ENCODE data around the gene SEMA3C.

Gene SEMA3C

DNA sequence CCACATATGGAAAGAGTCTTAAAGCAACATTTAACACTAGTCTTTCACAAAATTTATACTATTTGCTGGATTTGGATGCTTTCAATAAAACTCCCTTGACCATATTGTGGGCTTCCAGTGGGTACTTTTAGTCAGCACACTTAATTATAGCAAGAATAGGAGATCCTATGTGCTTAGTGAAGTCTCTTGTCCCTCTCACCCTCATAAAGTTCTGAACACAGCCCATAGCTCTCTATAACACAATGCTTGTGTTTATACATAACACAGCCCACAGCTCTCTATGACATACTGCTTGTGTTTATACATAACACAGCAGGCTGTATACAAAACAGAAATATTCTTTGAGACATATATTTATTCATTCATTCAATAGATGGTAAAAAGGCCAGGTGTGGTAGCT lies 79.0 kb downstream of the SEMA3C start:
- Histone ChIP-seq H3K4me3 (replicated peaks; ENCODE audit: insufficient read depth, low read length) (no peak overlapping the region), H3K27ac (replicated peaks) (no peak overlapping the region), H3K27me3 (ENCODE audit: insufficient read depth, poor library complexity, severe bottlenecking) (no peaks in the 10 kb centered on the region)
- TF ChIP-seq GABPA (IDR thresholded peaks at IDR 0.05; ENCODE audit: low read depth): no peak
- no peak for TF ChIP-seq POLR2AphosphoS5 (IDR thresholded peaks at IDR 0.05; ENCODE audit: low read depth)
- no peak for TF ChIP-seq SPI1 (IDR thresholded peaks at IDR 0.05; ENCODE audit: borderline replicate concordance, low read depth)
- TF ChIP-seq, protein P1, sequence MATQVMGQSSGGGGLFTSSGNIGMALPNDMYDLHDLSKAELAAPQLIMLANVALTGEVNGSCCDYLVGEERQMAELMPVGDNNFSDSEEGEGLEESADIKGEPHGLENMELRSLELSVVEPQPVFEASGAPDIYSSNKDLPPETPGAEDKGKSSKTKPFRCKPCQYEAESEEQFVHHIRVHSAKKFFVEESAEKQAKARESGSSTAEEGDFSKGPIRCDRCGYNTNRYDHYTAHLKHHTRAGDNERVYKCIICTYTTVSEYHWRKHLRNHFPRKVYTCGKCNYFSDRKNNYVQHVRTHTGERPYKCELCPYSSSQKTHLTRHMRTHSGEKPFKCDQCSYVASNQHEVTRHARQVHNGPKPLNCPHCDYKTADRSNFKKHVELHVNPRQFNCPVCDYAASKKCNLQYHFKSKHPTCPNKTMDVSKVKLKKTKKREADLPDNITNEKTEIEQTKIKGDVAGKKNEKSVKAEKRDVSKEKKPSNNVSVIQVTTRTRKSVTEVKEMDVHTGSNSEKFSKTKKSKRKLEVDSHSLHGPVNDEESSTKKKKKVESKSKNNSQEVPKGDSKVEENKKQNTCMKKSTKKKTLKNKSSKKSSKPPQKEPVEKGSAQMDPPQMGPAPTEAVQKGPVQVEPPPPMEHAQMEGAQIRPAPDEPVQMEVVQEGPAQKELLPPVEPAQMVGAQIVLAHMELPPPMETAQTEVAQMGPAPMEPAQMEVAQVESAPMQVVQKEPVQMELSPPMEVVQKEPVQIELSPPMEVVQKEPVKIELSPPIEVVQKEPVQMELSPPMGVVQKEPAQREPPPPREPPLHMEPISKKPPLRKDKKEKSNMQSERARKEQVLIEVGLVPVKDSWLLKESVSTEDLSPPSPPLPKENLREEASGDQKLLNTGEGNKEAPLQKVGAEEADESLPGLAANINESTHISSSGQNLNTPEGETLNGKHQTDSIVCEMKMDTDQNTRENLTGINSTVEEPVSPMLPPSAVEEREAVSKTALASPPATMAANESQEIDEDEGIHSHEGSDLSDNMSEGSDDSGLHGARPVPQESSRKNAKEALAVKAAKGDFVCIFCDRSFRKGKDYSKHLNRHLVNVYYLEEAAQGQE (IDR thresholded peaks at IDR 0.05; ENCODE audit: insufficient replicate concordance, low read depth): no peak
- TF ChIP-seq, protein P2, sequence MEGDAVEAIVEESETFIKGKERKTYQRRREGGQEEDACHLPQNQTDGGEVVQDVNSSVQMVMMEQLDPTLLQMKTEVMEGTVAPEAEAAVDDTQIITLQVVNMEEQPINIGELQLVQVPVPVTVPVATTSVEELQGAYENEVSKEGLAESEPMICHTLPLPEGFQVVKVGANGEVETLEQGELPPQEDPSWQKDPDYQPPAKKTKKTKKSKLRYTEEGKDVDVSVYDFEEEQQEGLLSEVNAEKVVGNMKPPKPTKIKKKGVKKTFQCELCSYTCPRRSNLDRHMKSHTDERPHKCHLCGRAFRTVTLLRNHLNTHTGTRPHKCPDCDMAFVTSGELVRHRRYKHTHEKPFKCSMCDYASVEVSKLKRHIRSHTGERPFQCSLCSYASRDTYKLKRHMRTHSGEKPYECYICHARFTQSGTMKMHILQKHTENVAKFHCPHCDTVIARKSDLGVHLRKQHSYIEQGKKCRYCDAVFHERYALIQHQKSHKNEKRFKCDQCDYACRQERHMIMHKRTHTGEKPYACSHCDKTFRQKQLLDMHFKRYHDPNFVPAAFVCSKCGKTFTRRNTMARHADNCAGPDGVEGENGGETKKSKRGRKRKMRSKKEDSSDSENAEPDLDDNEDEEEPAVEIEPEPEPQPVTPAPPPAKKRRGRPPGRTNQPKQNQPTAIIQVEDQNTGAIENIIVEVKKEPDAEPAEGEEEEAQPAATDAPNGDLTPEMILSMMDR (IDR thresholded peaks at IDR 0.05; ENCODE audit: insufficient read depth, low read length): no peak
- DNase-seq (ENCODE audit: low read depth in 1 of 2, low spot score in 1 of 2): no peak

DNA sequence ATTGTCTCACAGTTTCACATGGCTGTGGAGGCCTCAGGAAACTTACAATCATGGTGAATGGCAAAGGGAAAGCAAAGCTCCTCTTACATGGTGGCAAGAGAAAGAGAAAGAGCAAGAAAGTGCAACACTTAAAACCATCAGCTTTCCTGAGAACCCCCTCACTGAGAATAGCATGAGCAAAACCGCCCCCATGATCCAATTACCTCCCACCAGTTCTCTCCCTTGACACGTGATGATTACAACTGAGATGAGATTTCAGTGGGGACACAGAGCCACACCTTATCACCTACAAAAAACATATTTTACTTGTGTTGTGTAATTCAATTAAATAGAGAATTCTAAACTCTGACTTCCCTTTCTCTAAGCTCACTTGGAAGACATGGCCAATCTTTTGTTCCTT lies 80.2 kb downstream of the SEMA3C start:
- Histone ChIP-seq H3K4me3 (replicated peaks; ENCODE audit: insufficient read depth, low read length) (no peak overlapping the region), H3K27me3 (ENCODE audit: insufficient read depth, poor library complexity, severe bottlenecking) (no peaks in the 10 kb centered on the region), H3K27ac (replicated peaks) (no peak overlapping the region)
- DNase-seq (ENCODE audit: low read depth in 1 of 2, low spot score in 1 of 2): no peak
- TF ChIP-seq POLR2AphosphoS5 (IDR thresholded peaks at IDR 0.05; ENCODE audit: low read depth): no peak
- TF ChIP-seq, protein P1 (IDR thresholded peaks at IDR 0.05; ENCODE audit: insufficient replicate concordance, low read depth): no peak
- TF ChIP-seq, protein P2 (IDR thresholded peaks at IDR 0.05; ENCODE audit: insufficient read depth, low read length): no peak
- no peak for TF ChIP-seq GABPA (IDR thresholded peaks at IDR 0.05; ENCODE audit: low read depth)
- TF ChIP-seq SPI1 (IDR thresholded peaks at IDR 0.05; ENCODE audit: borderline replicate concordance, low read depth): no peak

DNA sequence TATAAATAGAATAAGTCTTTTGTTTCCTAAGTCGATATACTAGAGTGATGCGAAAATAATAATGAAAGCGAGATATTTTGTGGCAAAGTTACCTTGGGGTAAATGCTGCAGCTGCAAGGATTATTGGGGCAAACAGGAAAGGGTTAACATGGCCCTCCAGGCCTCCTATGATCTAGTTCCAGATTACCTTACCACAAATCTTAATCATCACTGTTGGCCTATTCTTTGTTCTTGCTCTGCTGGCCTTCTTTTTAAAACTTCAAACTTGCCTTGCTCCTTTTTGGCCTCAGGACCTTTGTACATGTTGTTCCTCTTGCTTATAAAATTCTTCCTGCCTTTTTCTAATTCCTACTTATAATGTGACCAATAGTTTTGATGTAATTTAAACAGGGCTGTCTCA lies 81.5 kb downstream of the SEMA3C start:
- no peaks in the 10 kb centered on the region for H3K27me3 ChIP-seq (ENCODE audit: insufficient read depth, poor library complexity, severe bottlenecking)
- no peak overlapping the region for H3K4me3 ChIP-seq (replicated peaks; ENCODE audit: insufficient read depth, low read length)
- no peak for TF ChIP-seq SPI1 (IDR thresholded peaks at IDR 0.05; ENCODE audit: borderline replicate concordance, low read depth)
- no peak for TF ChIP-seq GABPA (IDR thresholded peaks at IDR 0.05; ENCODE audit: low read depth)
- TF ChIP-seq, protein P1 (IDR thresholded peaks at IDR 0.05; ENCODE audit: insufficient replicate concordance, low read depth): no peak
- TF ChIP-seq, protein P2 (IDR thresholded peaks at IDR 0.05; ENCODE audit: insufficient read depth, low read length): no peak
- H3K27ac ChIP-seq (replicated peaks): no peak overlapping the region
- no peak for DNase-seq (ENCODE audit: low read depth in 1 of 2, low spot score in 1 of 2)
